GM12872 (cell line): Measurements from ENCODE around the gene NFASC.

ENCODE experiments used
- TF ChIP-seq, protein P1 (sequence below): IDR thresholded peaks from 3 replicates; pipeline ENCODE4 v1.5.1; 2011; ENCODE audit warnings: low read depth, mild to moderate bottlenecking, low read length, moderate library complexity; ENCODE audit not compliant: insufficient read depth

NFASC gene

DNA sequence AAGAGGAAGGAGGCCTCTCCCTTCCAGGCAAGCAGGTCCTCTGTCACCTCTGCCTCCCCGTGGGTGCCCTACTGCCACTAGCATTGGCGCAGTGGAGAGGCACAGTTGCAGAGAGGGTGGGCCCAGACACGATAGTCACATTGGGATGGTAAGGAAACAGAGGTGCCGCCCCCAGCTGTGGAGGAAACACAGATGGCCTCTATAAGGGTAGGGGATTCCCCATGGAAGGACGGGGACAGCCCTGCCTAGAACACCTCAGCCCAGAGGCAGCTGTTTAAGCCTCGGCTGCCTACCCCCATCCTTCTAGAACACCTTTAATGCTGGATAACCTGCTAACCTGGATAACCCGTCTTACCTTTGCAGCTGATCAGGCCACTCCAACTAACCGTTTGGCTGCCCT, 106.7 kb downstream of the NFASC start:
- TF ChIP-seq, protein P1, sequence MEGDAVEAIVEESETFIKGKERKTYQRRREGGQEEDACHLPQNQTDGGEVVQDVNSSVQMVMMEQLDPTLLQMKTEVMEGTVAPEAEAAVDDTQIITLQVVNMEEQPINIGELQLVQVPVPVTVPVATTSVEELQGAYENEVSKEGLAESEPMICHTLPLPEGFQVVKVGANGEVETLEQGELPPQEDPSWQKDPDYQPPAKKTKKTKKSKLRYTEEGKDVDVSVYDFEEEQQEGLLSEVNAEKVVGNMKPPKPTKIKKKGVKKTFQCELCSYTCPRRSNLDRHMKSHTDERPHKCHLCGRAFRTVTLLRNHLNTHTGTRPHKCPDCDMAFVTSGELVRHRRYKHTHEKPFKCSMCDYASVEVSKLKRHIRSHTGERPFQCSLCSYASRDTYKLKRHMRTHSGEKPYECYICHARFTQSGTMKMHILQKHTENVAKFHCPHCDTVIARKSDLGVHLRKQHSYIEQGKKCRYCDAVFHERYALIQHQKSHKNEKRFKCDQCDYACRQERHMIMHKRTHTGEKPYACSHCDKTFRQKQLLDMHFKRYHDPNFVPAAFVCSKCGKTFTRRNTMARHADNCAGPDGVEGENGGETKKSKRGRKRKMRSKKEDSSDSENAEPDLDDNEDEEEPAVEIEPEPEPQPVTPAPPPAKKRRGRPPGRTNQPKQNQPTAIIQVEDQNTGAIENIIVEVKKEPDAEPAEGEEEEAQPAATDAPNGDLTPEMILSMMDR = no peak

DNA sequence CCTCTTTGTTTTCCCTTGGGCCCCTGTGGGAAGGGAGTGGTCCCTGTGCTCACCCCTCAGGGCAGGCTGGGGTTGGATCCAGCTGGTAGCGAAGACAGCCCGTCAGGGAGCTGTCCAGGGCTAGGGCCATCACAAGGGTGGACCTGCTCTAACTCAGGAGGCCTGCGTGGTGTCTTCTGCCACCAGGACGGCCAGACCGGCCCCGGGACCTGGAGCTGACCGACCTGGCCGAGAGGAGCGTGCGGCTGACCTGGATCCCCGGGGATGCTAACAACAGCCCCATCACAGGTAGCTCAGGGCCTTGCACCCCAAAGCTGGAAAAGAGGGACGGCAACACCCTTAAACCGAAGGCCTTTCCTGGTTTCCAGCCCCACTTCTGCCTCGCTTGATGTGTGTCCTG, 108.1 kb downstream of the NFASC start:
- TF ChIP-seq, protein P1 = no peak

DNA sequence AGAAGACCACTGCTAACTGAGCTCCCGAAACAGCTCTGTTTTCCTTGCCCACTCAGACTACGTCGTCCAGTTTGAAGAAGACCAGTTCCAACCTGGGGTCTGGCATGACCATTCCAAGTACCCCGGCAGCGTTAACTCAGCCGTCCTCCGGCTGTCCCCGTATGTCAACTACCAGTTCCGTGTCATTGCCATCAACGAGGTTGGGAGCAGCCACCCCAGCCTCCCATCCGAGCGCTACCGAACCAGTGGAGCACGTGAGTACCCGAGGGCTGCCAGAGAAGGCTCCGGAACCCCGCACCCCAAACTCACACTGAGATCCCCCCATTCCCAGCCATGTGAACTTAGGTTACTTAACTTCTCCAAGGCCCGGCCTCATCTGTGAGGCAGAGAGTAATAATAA, 108.6 kb downstream of the NFASC start:
- TF ChIP-seq, protein P1 = no peak

DNA sequence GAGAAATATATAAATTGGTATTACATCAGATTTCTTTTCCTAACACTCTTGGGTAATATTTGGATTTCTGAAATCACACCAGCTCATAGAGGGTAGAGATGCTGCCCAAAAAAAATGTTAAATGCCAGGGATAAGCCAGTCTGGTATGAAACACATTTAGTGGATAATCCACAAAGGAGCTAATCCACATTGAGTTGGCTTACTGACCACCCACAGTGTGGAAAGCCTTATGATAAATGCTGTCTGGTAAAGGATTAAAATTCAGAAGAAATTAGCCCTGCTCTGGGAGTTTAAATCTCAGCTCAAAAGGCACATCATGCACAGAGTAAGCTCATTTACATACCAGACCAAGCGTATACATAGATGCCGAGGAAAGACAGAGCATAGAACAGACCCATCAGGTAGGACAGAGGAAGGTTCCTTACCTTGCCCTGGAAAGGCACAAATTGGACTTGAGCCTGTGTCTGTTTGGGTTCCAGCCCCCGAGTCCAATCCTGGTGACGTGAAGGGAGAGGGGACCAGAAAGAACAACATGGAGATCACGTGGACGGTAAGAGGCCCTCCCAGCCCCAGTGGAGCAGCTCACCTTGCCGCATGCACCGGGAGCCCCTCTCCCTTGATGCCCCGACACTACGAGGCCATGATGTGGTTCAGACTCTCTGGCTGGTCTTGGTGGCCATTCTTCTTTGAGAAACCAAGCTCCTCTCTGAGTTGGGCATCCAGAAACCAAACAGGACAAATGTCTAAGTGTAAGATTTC, 109.4 kb downstream of the NFASC start:
- TF ChIP-seq, protein P1 = no peak

DNA sequence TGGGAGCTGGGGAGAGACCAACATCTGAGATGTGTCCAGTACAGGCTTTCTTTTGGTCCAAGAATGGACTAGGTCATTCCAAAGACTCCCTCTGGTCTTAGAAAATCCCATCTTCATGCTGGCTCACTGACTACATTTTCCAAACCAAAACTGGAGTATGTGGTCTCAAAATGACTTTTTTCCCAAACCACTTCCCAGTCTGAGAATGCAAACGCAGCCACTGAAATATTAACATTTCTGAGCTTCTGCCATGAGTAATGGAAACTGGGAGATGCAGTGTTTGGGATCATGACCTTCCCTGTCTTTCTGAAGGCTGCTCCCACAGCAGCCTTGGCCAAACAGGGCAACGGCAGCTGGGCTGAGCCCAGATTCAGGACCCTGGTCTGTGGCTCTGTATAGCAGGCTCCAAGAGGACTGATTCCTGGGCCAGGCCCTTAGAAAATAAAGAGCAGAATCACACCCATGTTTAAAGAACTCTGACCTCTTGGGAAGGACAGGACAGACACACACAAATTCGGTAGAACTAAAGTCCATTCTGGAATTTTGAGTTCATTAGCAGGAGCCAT, 110.3 kb downstream of the NFASC start:
- TF ChIP-seq, protein P1 = no peak

DNA sequence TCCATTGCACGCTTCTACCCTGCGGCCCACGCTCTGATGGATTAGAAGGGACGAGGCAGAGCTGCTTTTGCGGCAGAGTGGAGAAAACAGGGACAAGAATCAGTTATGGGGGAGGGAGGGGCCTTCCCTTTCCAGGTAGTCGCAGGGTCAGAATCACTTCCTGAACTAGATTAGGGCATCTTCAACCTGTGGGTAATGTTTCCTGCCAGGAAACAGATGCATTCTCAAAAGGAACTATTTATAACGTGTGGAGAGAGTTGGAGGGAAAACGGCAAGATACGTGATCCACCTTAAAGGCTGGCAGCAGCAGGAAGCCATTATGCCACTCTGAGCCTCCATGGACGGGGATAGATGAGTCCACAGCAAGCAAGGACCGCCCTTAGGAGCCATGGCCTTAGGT, 112.5 kb downstream of the NFASC start:
- TF ChIP-seq, protein P1 = no peak

DNA sequence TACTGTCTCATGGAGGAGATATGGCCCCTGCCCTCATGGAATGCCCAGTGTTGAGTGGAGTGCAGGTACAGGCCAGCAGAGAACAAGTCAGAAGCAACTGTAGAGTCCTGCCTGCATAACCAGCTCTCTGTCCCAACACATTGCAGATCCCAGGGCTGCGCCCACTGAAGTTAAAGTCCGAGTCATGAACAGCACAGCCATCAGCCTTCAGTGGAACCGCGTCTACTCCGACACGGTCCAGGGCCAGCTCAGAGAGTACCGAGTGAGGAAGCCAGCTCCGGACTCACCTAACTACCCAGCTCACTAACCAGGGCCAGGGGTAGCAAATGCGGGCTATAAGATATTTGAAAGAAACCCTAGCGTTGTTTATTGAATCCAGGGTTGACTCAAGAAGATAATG, 113.2 kb downstream of the NFASC start:
- TF ChIP-seq, protein P1 = no peak
